OCI-LY7 (cell line): Measurements from ENCODE around the gene TAF4. TPM values are rescaled to one million over a fixed set of nuclear protein-coding genes. Genes with fewer than 3 reads are reported as not detected.

Experiments
- BruUV-seq: library from RNA; stranded (reverse); fragments of 400-500 nt; replicated peaks from 2 replicates; lab custom pipeline; 2021; lab: Mats Ljungman, UMichigan
- CTCF ChIA-PET: fragments of 300-600 bp; sonication (Branson Sonifier 250); formaldehyde crosslinking; loops from one replicate; lab custom pipeline; 2022; ENCODE audit warnings: antibody characterized with exemption; ENCODE audit not compliant: unreplicated experiment; lab: Charles Lee
- POLR2A ChIA-PET: fragments of 300-600 bp; sonication (Branson Sonifier 250); formaldehyde crosslinking; loops from one replicate; lab custom pipeline; 2022; ENCODE audit warnings: antibody characterized with exemption; lab: Charles Lee
- DNase-seq: peaks from one replicate; pipeline ENCODE4 v3.0.0-alpha.2; 2015; ENCODE audit warnings: low spot score
- H2AFZ ChIP-seq: fragments of 200-600 bp; sonication (generic), shearing (Covaris generic); 2 replicates; pipeline ENCODE4 v1.6.1; 2014; ENCODE audit warnings: mild to moderate bottlenecking, antibody characterized with exemption, low read length, moderate library complexity
- H3K27ac ChIP-seq: fragments of 200-600 bp; sonication (generic); 2 replicates; pipeline ENCODE4 v1.5.1; 2014; ENCODE audit warnings: mixed run types, low read depth, mild to moderate bottlenecking, moderate library complexity, low read length, inconsistent platforms; ENCODE audit not compliant: poor library complexity, severe bottlenecking
- H3K36me3 ChIP-seq: fragments of 200-600 bp; sonication (generic); 2 replicates; pipeline ENCODE4 v1.6.1; 2014; ENCODE audit warnings: mild to moderate bottlenecking, antibody characterized with exemption, low read length, moderate library complexity, mixed read lengths; ENCODE audit not compliant: insufficient read depth
- H3K4me1 ChIP-seq: fragments of 200-600 bp; sonication (generic); 2 replicates; pipeline ENCODE4 v1.5.1; 2014; ENCODE audit warnings: mild to moderate bottlenecking, low read length; ENCODE audit not compliant: insufficient read depth, poor library complexity, severe bottlenecking
- H3K4me2 ChIP-seq: fragments of 200-600 bp; sonication (generic); 2 replicates; pipeline ENCODE4 v1.6.1; 2014; ENCODE audit warnings: mild to moderate bottlenecking, low read length
- H3K4me3 ChIP-seq: fragments of 200-600 bp; sonication (generic); 2 replicates; pipeline ENCODE4 v1.5.1; 2014; ENCODE audit warnings: mild to moderate bottlenecking, low read depth, low read length; ENCODE audit not compliant: poor library complexity, severe bottlenecking
- H3K79me2 ChIP-seq: fragments of 200-600 bp; sonication (generic); 2 replicates; pipeline ENCODE4 v1.6.1; 2016; ENCODE audit warnings: low read depth, mild to moderate bottlenecking, low read length, moderate library complexity, mixed read lengths; ENCODE audit not compliant: insufficient read depth
- H3K9me2 ChIP-seq: fragments of 200-600 bp; sonication (generic); 2 replicates; pipeline ENCODE4 v1.6.1; 2016; ENCODE audit warnings: mild to moderate bottlenecking, low read length, mixed read lengths; ENCODE audit not compliant: insufficient read depth
- H3K9me3 ChIP-seq: fragments of 200-600 bp; sonication (generic); 2 replicates; pipeline ENCODE4 v1.6.1; 2014; ENCODE audit warnings: mild to moderate bottlenecking, mixed run types, low read length, mixed read lengths
- H4K20me1 ChIP-seq: fragments of 200-600 bp; sonication (generic); 2 replicates; pipeline ENCODE4 v1.6.1; 2014; ENCODE audit warnings: mild to moderate bottlenecking, antibody characterized with exemption, low read length, moderate library complexity, mixed read lengths; ENCODE audit not compliant: insufficient read depth
- CTCF ChIP-seq: fragments of 200-600 bp; sonication (generic); conservative IDR thresholded peaks from 2 replicates; pipeline ENCODE4 v1.5.1; 2014; ENCODE audit warnings: mild to moderate bottlenecking, antibody characterized with exemption, low read length, moderate library complexity, mixed read lengths
- EZH2phosphoT487 ChIP-seq: fragments of 200-600 bp; sonication (generic); IDR thresholded peaks from 2 replicates; pipeline ENCODE4 v1.6.1; 2018; ENCODE audit warnings: low read depth, borderline replicate concordance, mild to moderate bottlenecking, mixed run types, antibody characterized with exemption, low read length, moderate library complexity, mixed read lengths
- intact Hi-C: fragments of 100-400 bp; cut with micrococcal nuclease; formaldehyde crosslinking; loops from one replicate; pipeline ENCODE4 v1.10.0; 2022; ENCODE audit not compliant: unreplicated experiment
- total RNA-seq, 2 experiments: library from RNA; depleted of rRNA in 1 of 2; stranded (reverse); fragments of >200 nt in 1 of 2; shearing (Covaris generic) in 1 of 2; gene quantifications; 2 replicates each; pipeline ENCODE4 v1.2.3, GENCODE V29; 2014 to 2022

TAF4 gene
- total RNA-seq, 2 experiments from 2014 or later: 11.2 to 38.9 TPM

DNA sequence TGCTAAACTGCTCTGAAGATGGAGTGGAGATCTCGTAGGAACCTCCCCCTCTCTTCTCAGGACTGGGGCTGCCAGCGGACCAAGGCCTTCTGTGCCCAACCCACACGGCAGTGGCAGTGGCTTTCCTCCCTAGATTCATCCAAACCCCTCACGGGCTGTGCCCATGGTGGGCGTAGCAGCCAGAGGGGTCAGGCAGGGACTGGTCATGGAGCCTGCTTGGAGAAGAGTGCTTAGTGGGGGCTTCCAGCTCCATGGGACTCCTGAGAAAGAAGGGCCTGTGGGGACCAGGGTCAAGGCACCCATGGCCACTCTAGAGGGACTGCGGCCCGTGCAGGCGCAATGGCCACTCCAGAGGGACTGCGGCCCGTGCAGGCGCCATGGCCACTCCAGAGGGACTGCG is 86.6 kb downstream of the TAF4 start:
- ChIA-PET POLR2A (no interaction called here), CTCF (no interaction called here)
- Histone ChIP-seq H3K4me1 (no peaks in the 10 kb centered on the region), H3K4me2 (no peak overlapping the region), H3K79me2 (no peaks in the 10 kb centered on the region), H3K36me3 (peaks cover 31% of the 10 kb centered on the region), H3K4me3 (no peak overlapping the region), H3K9me3 (no peaks in the 10 kb centered on the region), H3K9me2 (no peaks in the 10 kb centered on the region), H3K27ac (no peak overlapping the region), H4K20me1 (no peaks in the 10 kb centered on the region), H2AFZ (no peak overlapping the region)
- no TSS peak for BruUV-seq
- TF ChIP-seq EZH2phosphoT487: no peak
- no peak for TF ChIP-seq CTCF
- no peak for DNase-seq
- intact Hi-C loops: no loop called here

- Histone ChIP-seq H3K9me3 (no peaks in the 10 kb centered on the region), H4K20me1 (no peaks in the 10 kb centered on the region), H3K4me3 (no peak overlapping the region), H2AFZ (no peak overlapping the region), H3K9me2 (no peaks in the 10 kb centered on the region), H3K79me2 (no peaks in the 10 kb centered on the region), H3K4me2 (no peak overlapping the region), H3K4me1 (no peaks in the 10 kb centered on the region), H3K27ac (no peak overlapping the region), H3K36me3 (peaks cover 37% of the 10 kb centered on the region)
- no peak for TF ChIP-seq EZH2phosphoT487
- TF ChIP-seq CTCF: no peak
- ChIA-PET POLR2A (no interaction called here), CTCF (no interaction called here)
- intact Hi-C loops: no loop called here
- no TSS peak for BruUV-seq
- no peak for DNase-seq
Measured at GRCh38 chr20:61978491-61978890, 87.2 kb downstream of the TAF4 start.

DNA sequence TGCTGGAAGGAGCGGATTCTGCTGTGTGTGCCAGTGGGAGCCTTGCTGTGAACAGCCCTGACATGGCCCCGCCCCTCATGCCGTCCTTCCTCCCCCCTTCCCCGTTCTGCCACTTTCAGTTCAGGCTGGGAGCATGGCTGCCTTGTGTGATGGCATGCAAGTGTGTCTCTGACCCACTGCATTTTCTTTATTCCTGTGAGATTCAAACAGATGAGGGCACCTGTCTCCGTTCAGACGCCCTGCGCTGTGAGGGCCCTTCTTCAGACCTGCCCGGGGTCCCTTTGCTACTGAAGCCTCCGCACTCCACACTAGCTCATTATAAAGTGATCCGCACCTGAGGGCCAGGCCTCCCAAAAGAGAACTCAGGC is 88.3 kb downstream of the TAF4 start:
- Histone ChIP-seq H3K4me3 (no peak overlapping the region), H3K9me2 (no peaks in the 10 kb centered on the region), H3K27ac (no peak overlapping the region), H3K4me2 (no peak overlapping the region), H4K20me1 (no peaks in the 10 kb centered on the region), H3K36me3 (peaks cover 46% of the 10 kb centered on the region), H3K9me3 (no peaks in the 10 kb centered on the region), H2AFZ (no peak overlapping the region), H3K79me2 (no peaks in the 10 kb centered on the region), H3K4me1 (no peaks in the 10 kb centered on the region)
- no TSS peak for BruUV-seq
- intact Hi-C loops: no loop called here
- TF ChIP-seq CTCF (no peak), EZH2phosphoT487 (no peak)
- CTCF ChIA-PET: no interaction called here
- DNase-seq: no peak
- POLR2A ChIA-PET: no interaction called here
